A673 (cell line): ENCODE results near the gene VWF. TPM values are rescaled to one million over a fixed set of nuclear protein-coding genes. Genes with fewer than 3 reads are reported as not detected.

Experiments
- BruUV-seq: library from RNA; stranded (reverse); fragments of 400-500 nt; replicated peaks from 2 replicates; lab custom pipeline; 2021; lab: Mats Ljungman, UMichigan
- CTCF ChIA-PET: fragments of 300-600 bp; sonication (Branson Sonifier 250); formaldehyde crosslinking; loops from one replicate; lab custom pipeline; 2022; ENCODE audit warnings: antibody characterized with exemption; lab: Charles Lee
- POLR2A ChIA-PET: fragments of 300-600 bp; sonication (Branson Sonifier 250); formaldehyde crosslinking; loops from one replicate; lab custom pipeline; 2022; ENCODE audit warnings: antibody characterized with exemption; ENCODE audit not compliant: low non-redundant PET; lab: Charles Lee
- DNase-seq: peaks from one replicate; pipeline ENCODE4 v3.0.0-alpha.2; 2015; ENCODE audit warnings: low spot score
- H3K27ac ChIP-seq: fragments of 200-600 bp; sonication (generic); 2 replicates; pipeline ENCODE4 v1.5.1; 2016; ENCODE audit warnings: mixed run types, low read depth, mild to moderate bottlenecking, mixed read lengths, antibody characterized with exemption, low read length; ENCODE audit not compliant: poor library complexity, severe bottlenecking
- H3K27me3 ChIP-seq: fragments of 200-600 bp; sonication (generic); replicated peaks from 2 replicates; pipeline ENCODE4 v1.6.1; 2017; ENCODE audit warnings: mixed run types, low read depth, mild to moderate bottlenecking, mixed read lengths, antibody characterized with exemption, low read length; ENCODE audit not compliant: insufficient read depth, poor library complexity
- H3K36me3 ChIP-seq: fragments of 200-600 bp; sonication (generic); 2 replicates; pipeline ENCODE4 v1.6.1; 2016; ENCODE audit warnings: mixed run types, mild to moderate bottlenecking, mixed read lengths, antibody characterized with exemption, low read length; ENCODE audit not compliant: insufficient read depth, poor library complexity, severe bottlenecking
- H3K4me1 ChIP-seq: fragments of 200-600 bp; sonication (generic); 2 replicates; pipeline ENCODE4 v1.6.1; 2017; ENCODE audit warnings: mixed run types, mild to moderate bottlenecking, mixed read lengths, antibody characterized with exemption, low read length; ENCODE audit not compliant: insufficient read depth, poor library complexity, severe bottlenecking
- H3K4me3 ChIP-seq: fragments of 200-600 bp; sonication (generic); 2 replicates; pipeline ENCODE4 v1.5.1; 2016; ENCODE audit warnings: low read depth, mixed run types, mild to moderate bottlenecking, mixed read lengths, low read length; ENCODE audit not compliant: poor library complexity, severe bottlenecking
- H3K9me3 ChIP-seq: fragments of 200-600 bp; sonication (generic); 2 replicates; pipeline ENCODE4 v1.6.1; 2016; ENCODE audit warnings: mixed run types, low read depth, mild to moderate bottlenecking, mixed read lengths, antibody characterized with exemption, low read length; ENCODE audit not compliant: poor library complexity, severe bottlenecking
- CTCF ChIP-seq: fragments of 300-800, 200-600 bp; sonication (generic); conservative IDR thresholded peaks from 2 replicates; pipeline ENCODE4 v1.5.1; 2017; ENCODE audit warnings: low read depth, mild to moderate bottlenecking, antibody characterized with exemption, low read length, moderate library complexity, mixed read lengths
- EZH2 ChIP-seq: fragments of 200-600 bp; sonication (generic); IDR thresholded peaks from 2 replicates; pipeline ENCODE4 v1.6.1; 2017; ENCODE audit warnings: borderline replicate concordance, low read depth, mild to moderate bottlenecking, mixed read lengths, antibody characterized with exemption, low read length; ENCODE audit not compliant: poor library complexity, severe bottlenecking
- intact Hi-C: fragments of 100-400 bp; cut with micrococcal nuclease; formaldehyde crosslinking; loops from one replicate; pipeline ENCODE4 v1.10.0; 2022; ENCODE audit not compliant: unreplicated experiment
- total RNA-seq: library from RNA; stranded (reverse); gene quantifications from 2 replicates; pipeline ENCODE4 v1.2.3, GENCODE V29; 2021

The VWF gene
- total RNA-seq, 1 experiment from 2014 or later: not detected

- Histone ChIP-seq H3K36me3 (no peaks in the 10 kb centered on the region), H3K9me3 (no peaks in the 10 kb centered on the region), H3K27me3 (no peaks in the 10 kb centered on the region), H3K4me1 (peaks cover 16% of the 10 kb centered on the region), H3K27ac (no peak overlapping the region), H3K4me3 (no peak overlapping the region)
- no peak for TF ChIP-seq CTCF
- TF ChIP-seq EZH2: no peak
- POLR2A ChIA-PET: no interaction called here
- intact Hi-C loops: no loop called here
- no peak for DNase-seq
- no TSS peak for BruUV-seq
- CTCF ChIA-PET: no interaction called here
Observed at GRCh38 chr12:5966486-5967095, 157.9 kb downstream of the VWF start.

DNA sequence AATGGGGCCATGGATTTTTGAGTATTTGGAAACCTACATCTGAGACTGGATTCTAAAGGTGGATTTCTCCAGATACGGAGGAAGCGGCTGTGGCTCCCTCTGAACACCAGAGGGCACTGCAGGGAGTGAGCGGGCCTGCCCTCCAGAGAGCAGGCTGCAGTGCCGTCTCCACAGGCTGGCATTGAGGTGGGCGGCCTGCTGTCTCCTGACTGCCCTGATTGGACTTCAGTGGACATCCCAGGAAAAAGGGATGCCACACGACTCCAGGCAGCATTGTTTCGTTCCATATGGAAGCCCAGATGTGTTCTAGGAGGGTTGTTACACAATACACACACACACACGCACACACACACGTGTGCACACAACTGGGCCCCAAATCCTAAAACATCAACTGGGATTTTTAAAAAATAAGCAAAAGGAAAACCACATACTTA lies 158.5 kb downstream of the VWF start:
- H3K4me3 ChIP-seq: no peak overlapping the region
- TF ChIP-seq EZH2 (no peak), CTCF (peak; percentile 90)
- intact Hi-C loops: loop anchor here (2.0 kb wide), 1 partner anchor 75 kb away; no protein-coding TSS in a partner anchor
- ChIA-PET POLR2A (no interaction called here), CTCF (interaction anchor here (0.5 to 0.6 kb wide), 2 partner anchors 9 to 21 kb away, joined by 3 read pairs; partner anchors contain the start of gene ANO2)
- H3K4me1 ChIP-seq: peaks cover 16% of the 10 kb centered on the region
- no peaks in the 10 kb centered on the region for H3K9me3 ChIP-seq
- no peak overlapping the region for H3K27ac ChIP-seq
- DNase-seq: peak; percentile 73
- H3K36me3 ChIP-seq: no peaks in the 10 kb centered on the region
- no TSS peak for BruUV-seq
- H3K27me3 ChIP-seq: no peaks in the 10 kb centered on the region

- peaks cover 16% of the 10 kb centered on the region for H3K4me1 ChIP-seq
- TF ChIP-seq EZH2 (no peak), CTCF (no peak)
- H3K36me3 ChIP-seq: no peaks in the 10 kb centered on the region
- BruUV-seq: no TSS peak
- H3K4me3 ChIP-seq: no peak overlapping the region
- H3K27me3 ChIP-seq: no peaks in the 10 kb centered on the region
- no peaks in the 10 kb centered on the region for H3K9me3 ChIP-seq
- ChIA-PET CTCF (interaction anchor here (0.5 to 1.0 kb wide), 3 partner anchors 9 to 73 kb away, joined by 3 read pairs; partner anchors contain the start of gene ANO2), POLR2A (no interaction called here)
- intact Hi-C loops: loop anchor here (2.0 kb wide), 1 partner anchor 76 kb away; no protein-coding TSS in a partner anchor
- H3K27ac ChIP-seq: no peak overlapping the region
- DNase-seq: peak; percentile 91
Observed at GRCh38 chr12:5964913-5965900, 159.3 kb downstream of the VWF start.
